HEK293 (cell line): ENCODE data around the gene TTC13.

Experiments used
- CTCF ChIA-PET: fragments of 350-600 bp; formaldehyde crosslinking; extraction: SDS; loops from one replicate; lab custom pipeline; 2021; ENCODE audit warnings: antibody characterized with exemption; lab: Yijun Ruan, JAX
- POLR2A ChIA-PET: fragments of 300-600 bp; formaldehyde crosslinking; extraction: SDS; loops from one replicate; lab custom pipeline; 2020; ENCODE audit warnings: antibody characterized with exemption, inconsistent platforms; lab: Yijun Ruan, JAX
- H3K27ac ChIP-seq: fragments of 200-500 bp; sonication (Bioruptor generic); 2 replicates; pipeline ENCODE4 v1.5.1; 2014; ENCODE audit warnings: low read depth, low read length, control low read depth, inconsistent platforms; ENCODE audit errors: extremely low read depth
- H3K36me3 ChIP-seq, 2 experiments: fragments of 200-500 bp in 1 of 2; sonication (Bioruptor generic) in 1 of 2; 1 replicate in 1 of 2; 2 replicates in 1 of 2; pipeline ENCODE4 v1.5.1; 2014 to 2017; ENCODE audit warnings: inconsistent platforms in 2 of 2, low read length in 2 of 2; ENCODE audit not compliant: control insufficient read depth in 2 of 2, insufficient read depth in 1 of 2
- H3K4me1 ChIP-seq: fragments of 200-500 bp; sonication (Bioruptor generic); 2 replicates; pipeline ENCODE4 v1.5.1; 2014; ENCODE audit warnings: mild to moderate bottlenecking, low read length, inconsistent platforms; ENCODE audit not compliant: control insufficient read depth, insufficient read depth
- H3K4me3 ChIP-seq: 2 replicates; pipeline ENCODE4 v1.5.1; 2011; ENCODE audit warnings: low read depth, mild to moderate bottlenecking, control low read depth, low read length, moderate library complexity
- H3K9me3 ChIP-seq: fragments of 200-500 bp; sonication (Bioruptor generic); 2 replicates; pipeline ENCODE4 v1.5.1; 2014; ENCODE audit warnings: low read depth, low read length, inconsistent platforms; ENCODE audit not compliant: control insufficient read depth, insufficient read depth
- BCL6B ChIP-seq: fragments of 450-650 bp; formaldehyde crosslinking; IDR thresholded peaks from 2 replicates; pipeline ENCODE4 v1.5.1; 2017; ENCODE audit warnings: missing biosample characterization, missing genetic modification characterization
- KLF9 ChIP-seq: fragments of 450-650 bp; formaldehyde crosslinking; IDR thresholded peaks from 2 replicates; pipeline ENCODE4 v1.5.1; 2016; ENCODE audit warnings: missing biosample characterization, missing genetic modification characterization, low read depth
- PRDM1 ChIP-seq: fragments of 450-650 bp; formaldehyde crosslinking; IDR thresholded peaks from 2 replicates; pipeline ENCODE4; 2016; ENCODE audit warnings: missing biosample characterization, missing genetic modification characterization
- SP2 ChIP-seq: fragments of 450-650 bp; formaldehyde crosslinking; IDR thresholded peaks from 2 replicates; pipeline ENCODE4 v1.5.1; 2016; ENCODE audit warnings: missing biosample characterization, missing genetic modification characterization
- ZBTB1 ChIP-seq: fragments of 450-650 bp; formaldehyde crosslinking; IDR thresholded peaks from 2 replicates; pipeline ENCODE4 v1.5.1; 2016; ENCODE audit warnings: missing biosample characterization, missing genetic modification characterization
- ZBTB11 ChIP-seq: fragments of 450-650 bp; formaldehyde crosslinking; conservative IDR thresholded peaks from 2 replicates; pipeline ENCODE4 v1.5.1; 2016; ENCODE audit warnings: low read depth, missing biosample characterization, missing genetic modification characterization
- ZBTB21 ChIP-seq: fragments of 450-650 bp; formaldehyde crosslinking; IDR thresholded peaks from 2 replicates; pipeline ENCODE4 v1.5.1; 2017; ENCODE audit warnings: missing biosample characterization, missing genetic modification characterization
- ZBTB48 ChIP-seq: fragments of 450-650 bp; formaldehyde crosslinking; IDR thresholded peaks from 2 replicates; pipeline ENCODE4 v1.5.1; 2016; ENCODE audit warnings: missing biosample characterization, missing genetic modification characterization
- ZNF112 ChIP-seq: fragments of 450-650 bp; formaldehyde crosslinking; IDR thresholded peaks from 2 replicates; pipeline ENCODE4 v1.5.0; 2017; ENCODE audit warnings: missing biosample characterization, missing genetic modification characterization
- ZNF169 ChIP-seq: fragments of 450-650 bp; formaldehyde crosslinking; IDR thresholded peaks from 2 replicates; pipeline ENCODE4 v1.5.1; 2016; ENCODE audit warnings: missing biosample characterization, missing genetic modification characterization
- ZNF174 ChIP-seq: fragments of 450-650 bp; formaldehyde crosslinking; IDR thresholded peaks from 2 replicates; pipeline ENCODE4 v1.5.0; 2017; ENCODE audit warnings: missing biosample characterization, mild to moderate bottlenecking, missing genetic modification characterization
- ZNF24 ChIP-seq: fragments of 450-650 bp; formaldehyde crosslinking; IDR thresholded peaks from 2 replicates; pipeline ENCODE4 v1.5.1; 2016; ENCODE audit warnings: missing biosample characterization, missing genetic modification characterization
- ZNF248 ChIP-seq: fragments of 450-650 bp; formaldehyde crosslinking; IDR thresholded peaks from 2 replicates; pipeline ENCODE4 v1.5.1; 2017; ENCODE audit warnings: missing biosample characterization, missing genetic modification characterization
- ZNF341 ChIP-seq: fragments of 450-650 bp; formaldehyde crosslinking; IDR thresholded peaks from 2 replicates; pipeline ENCODE4; 2016; ENCODE audit warnings: low read depth, missing biosample characterization, missing genetic modification characterization
- ZNF394 ChIP-seq: fragments of 450-650 bp; formaldehyde crosslinking; IDR thresholded peaks from 2 replicates; pipeline ENCODE4 v1.5.1; 2016; ENCODE audit warnings: missing biosample characterization, missing genetic modification characterization, mild to moderate bottlenecking, moderate library complexity, borderline replicate concordance
- ZNF416 ChIP-seq: fragments of 450-650 bp; formaldehyde crosslinking; IDR thresholded peaks from 2 replicates; pipeline ENCODE4 v1.5.1; 2016; ENCODE audit warnings: missing biosample characterization, missing genetic modification characterization
- ZNF501 ChIP-seq: fragments of 450-650 bp; formaldehyde crosslinking; IDR thresholded peaks from 2 replicates; pipeline ENCODE4 v1.5.1; 2016; ENCODE audit warnings: missing biosample characterization, missing genetic modification characterization
- ZNF521 ChIP-seq: fragments of 450-650 bp; formaldehyde crosslinking; IDR thresholded peaks from 2 replicates; pipeline ENCODE4 v1.5.1; 2017; ENCODE audit warnings: missing biosample characterization, mild to moderate bottlenecking, missing genetic modification characterization
- ZNF621 ChIP-seq: fragments of 450-650 bp; formaldehyde crosslinking; IDR thresholded peaks from 2 replicates; pipeline ENCODE4 v1.5.1; 2017; ENCODE audit warnings: missing biosample characterization, missing genetic modification characterization
- ZNF623 ChIP-seq: fragments of 450-650 bp; formaldehyde crosslinking; IDR thresholded peaks from 2 replicates; pipeline ENCODE4 v1.5.1; 2016; ENCODE audit warnings: missing biosample characterization, missing genetic modification characterization
- ZNF654 ChIP-seq: fragments of 450-650 bp; formaldehyde crosslinking; IDR thresholded peaks from 2 replicates; pipeline ENCODE4 v1.5.1; 2016; ENCODE audit warnings: low read depth, missing biosample characterization, missing genetic modification characterization
- ZNF776 ChIP-seq: fragments of 450-650 bp; formaldehyde crosslinking; IDR thresholded peaks from 2 replicates; pipeline ENCODE4 v1.5.0; 2017; ENCODE audit warnings: missing biosample characterization, missing genetic modification characterization, borderline replicate concordance
- TF ChIP-seq, protein P1 (sequence below): fragments of 450-650 bp; formaldehyde crosslinking; IDR thresholded peaks from 2 replicates; pipeline ENCODE4 v1.5.1; 2016; ENCODE audit warnings: missing biosample characterization, missing genetic modification characterization
- TF ChIP-seq, protein P2 (sequence below): fragments of 450-650 bp; formaldehyde crosslinking; IDR thresholded peaks from 2 replicates; pipeline ENCODE4 v1.5.1; 2016; ENCODE audit warnings: missing biosample characterization, missing genetic modification characterization
- TF ChIP-seq, protein P3 (sequence below): fragments of 450-650 bp; formaldehyde crosslinking; IDR thresholded peaks from 2 replicates; pipeline ENCODE4 v1.5.1; 2017; ENCODE audit warnings: missing biosample characterization, missing genetic modification characterization

TTC13 gene

GRCh38 chr1:230978491-230979388 is at the start of gene TTC13, which contains the start of gene ARV1:
Gene TTC13, minus strand, starts transcription at chr1:230978861. Its CDS starts 31 bp downstream, at chr1:230978830.
Gene ARV1, plus strand, starts transcription at chr1:230979094. Its CDS starts 12 bp downstream, at chr1:230979106.
- Histone ChIP-seq H3K9me3 (no peaks in the 10 kb centered on the region), H3K36me3 (peaks cover 13 to 37% of the 10 kb centered on the region in 2 experiments), H3K4me3 (peak within 1 kb of the TSS; percentile 61), H3K4me1 (peaks cover 6% of the 10 kb centered on the region; the same call in 1 of the 2 replicates), H3K27ac (peak within 1 kb of the TSS; percentile 83)
- ChIA-PET POLR2A (interaction anchor here (0.7 to 1.6 kb wide), 9 partner anchors 8 to 359 kb away, joined by 3 to 7 read pairs (median 4); partner anchors contain the start of genes EXOC8 and SPRTN), CTCF (interaction anchor here (0.6 to 2.1 kb wide), 15 partner anchors 9 to 1488 kb away, joined by 3 to 11 read pairs (median 3); no protein-coding TSS in a partner anchor)
- TF ChIP-seq ZBTB11 (tag by site-specific recombination) (peak; percentile 96), SP2 (tag by site-specific recombination) (peak; percentile 100), ZBTB21 (tag by site-specific recombination) (peak; percentile 99), ZNF174 (no peak), ZNF501 (tag by site-specific recombination) (peak; percentile 99), ZNF248 (tag by site-specific recombination) (no peak), ZNF341 (tag by site-specific recombination) (peak; percentile 96), ZNF621 (tag by site-specific recombination) (no peak), ZBTB48 (tag by site-specific recombination) (peak; percentile 58; the same call in 1 of the 2 replicates), PRDM1 (tag by site-specific recombination) (no peak), ZBTB1 (tag by site-specific recombination) (no peak), KLF9 (tag by site-specific recombination) (peak; percentile 69; the same call in 1 of the 2 replicates), ZNF112 (no peak), ZNF416 (tag by site-specific recombination) (no peak), ZNF623 (tag by site-specific recombination) (no peak), BCL6B (tag by site-specific recombination) (no peak), ZNF654 (no peak), ZNF24 (tag by site-specific recombination) (peak; percentile 91), ZNF394 (tag by site-specific recombination) (peak; percentile 61; the same call in 1 of the 2 replicates), ZNF776 (tag by site-specific recombination) (no peak), ZNF169 (tag by site-specific recombination) (no peak), ZNF521 (tag by site-specific recombination) (no peak)
- TF ChIP-seq, protein P1, sequence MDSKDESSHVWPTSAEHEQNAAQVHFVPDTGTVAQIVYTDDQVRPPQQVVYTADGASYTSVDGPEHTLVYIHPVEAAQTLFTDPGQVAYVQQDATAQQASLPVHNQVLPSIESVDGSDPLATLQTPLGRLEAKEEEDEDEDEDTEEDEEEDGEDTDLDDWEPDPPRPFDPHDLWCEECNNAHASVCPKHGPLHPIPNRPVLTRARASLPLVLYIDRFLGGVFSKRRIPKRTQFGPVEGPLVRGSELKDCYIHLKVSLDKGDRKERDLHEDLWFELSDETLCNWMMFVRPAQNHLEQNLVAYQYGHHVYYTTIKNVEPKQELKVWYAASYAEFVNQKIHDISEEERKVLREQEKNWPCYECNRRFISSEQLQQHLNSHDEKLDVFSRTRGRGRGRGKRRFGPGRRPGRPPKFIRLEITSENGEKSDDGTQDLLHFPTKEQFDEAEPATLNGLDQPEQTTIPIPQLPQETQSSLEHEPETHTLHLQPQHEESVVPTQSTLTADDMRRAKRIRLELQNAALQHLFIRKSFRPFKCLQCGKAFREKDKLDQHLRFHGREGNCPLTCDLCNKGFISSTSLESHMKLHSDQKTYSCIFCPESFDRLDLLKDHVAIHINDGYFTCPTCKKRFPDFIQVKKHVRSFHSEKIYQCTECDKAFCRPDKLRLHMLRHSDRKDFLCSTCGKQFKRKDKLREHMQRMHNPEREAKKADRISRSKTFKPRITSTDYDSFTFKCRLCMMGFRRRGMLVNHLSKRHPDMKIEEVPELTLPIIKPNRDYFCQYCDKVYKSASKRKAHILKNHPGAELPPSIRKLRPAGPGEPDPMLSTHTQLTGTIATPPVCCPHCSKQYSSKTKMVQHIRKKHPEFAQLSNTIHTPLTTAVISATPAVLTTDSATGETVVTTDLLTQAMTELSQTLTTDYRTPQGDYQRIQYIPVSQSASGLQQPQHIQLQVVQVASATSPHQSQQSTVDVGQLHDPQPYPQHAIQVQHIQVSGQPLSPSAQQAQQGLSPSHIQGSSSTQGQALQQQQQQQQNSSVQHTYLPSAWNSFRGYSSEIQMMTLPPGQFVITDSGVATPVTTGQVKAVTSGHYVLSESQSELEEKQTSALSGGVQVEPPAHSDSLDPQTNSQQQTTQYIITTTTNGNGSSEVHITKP (tag by site-specific recombination) = peak; percentile 88
- TF ChIP-seq, protein P2, sequence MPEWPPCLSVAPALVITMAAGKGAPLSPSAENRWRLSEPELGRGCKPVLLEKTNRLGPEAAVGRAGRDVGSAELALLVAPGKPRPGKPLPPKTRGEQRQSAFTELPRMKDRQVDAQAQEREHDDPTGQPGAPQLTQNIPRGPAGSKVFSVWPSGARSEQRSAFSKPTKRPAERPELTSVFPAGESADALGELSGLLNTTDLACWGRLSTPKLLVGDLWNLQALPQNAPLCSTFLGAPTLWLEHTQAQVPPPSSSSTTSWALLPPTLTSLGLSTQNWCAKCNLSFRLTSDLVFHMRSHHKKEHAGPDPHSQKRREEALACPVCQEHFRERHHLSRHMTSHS (tag by site-specific recombination) = no peak
- TF ChIP-seq, protein P3, sequence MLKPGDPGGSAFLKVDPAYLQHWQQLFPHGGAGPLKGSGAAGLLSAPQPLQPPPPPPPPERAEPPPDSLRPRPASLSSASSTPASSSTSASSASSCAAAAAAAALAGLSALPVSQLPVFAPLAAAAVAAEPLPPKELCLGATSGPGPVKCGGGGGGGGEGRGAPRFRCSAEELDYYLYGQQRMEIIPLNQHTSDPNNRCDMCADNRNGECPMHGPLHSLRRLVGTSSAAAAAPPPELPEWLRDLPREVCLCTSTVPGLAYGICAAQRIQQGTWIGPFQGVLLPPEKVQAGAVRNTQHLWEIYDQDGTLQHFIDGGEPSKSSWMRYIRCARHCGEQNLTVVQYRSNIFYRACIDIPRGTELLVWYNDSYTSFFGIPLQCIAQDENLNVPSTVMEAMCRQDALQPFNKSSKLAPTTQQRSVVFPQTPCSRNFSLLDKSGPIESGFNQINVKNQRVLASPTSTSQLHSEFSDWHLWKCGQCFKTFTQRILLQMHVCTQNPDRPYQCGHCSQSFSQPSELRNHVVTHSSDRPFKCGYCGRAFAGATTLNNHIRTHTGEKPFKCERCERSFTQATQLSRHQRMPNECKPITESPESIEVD (tag by site-specific recombination) = no peak
